ENCODE measurements around the gene GFOD1.

GRCh38 chr6:13487122-13488014, at the start of gene GFOD1:
- TF ChIP-seq TEAD4 (IDR thresholded peaks at IDR 0.05) (no peak), YY1 (IDR thresholded peaks at IDR 0.05; ENCODE audit: low read depth) (peak; percentile 71), USF1 (IDR thresholded peaks at IDR 0.05) (no peak)
